Measurements from ENCODE around the gene PHLDB2. TPM values are rescaled to one million over a fixed set of nuclear protein-coding genes. Genes with fewer than 3 reads are reported as not detected.

The PHLDB2 gene
- total and polyA plus RNA-seq, 2 of the 4 experiments (the other 2 are of a cell fraction): 10.6 to 28.7 TPM

DNA sequence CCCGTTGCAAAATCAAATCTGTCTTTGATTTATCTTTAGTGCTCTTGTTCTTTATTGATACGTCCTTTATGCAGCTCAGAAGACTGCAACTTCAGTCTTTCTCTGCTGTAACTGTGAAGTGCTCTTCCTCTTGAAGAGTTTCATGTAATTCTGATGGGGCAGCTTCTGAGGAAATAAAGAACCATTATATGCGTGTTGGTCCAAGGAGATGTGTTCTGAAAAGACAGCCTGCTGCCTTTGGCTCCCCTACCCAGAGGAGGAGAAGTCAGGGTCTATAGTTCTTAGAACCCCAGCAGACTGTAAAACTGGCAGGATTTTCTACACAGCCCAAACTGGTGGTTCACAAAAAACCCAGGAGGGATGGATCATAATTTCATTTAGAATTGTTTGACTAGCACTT is 97.4 kb downstream of the PHLDB2 start:
- H4K91ac ChIP-seq (ENCODE audit: insufficient read depth, low read depth, low read length): no peak overlapping the region
- ChIA-PET POLR2A (ENCODE audit: unreplicated experiment) (no interaction called here), CTCF (no interaction called here)
- in situ Hi-C loops (cut with MboI; ENCODE audit: low sequenced_read_pairs) (loop anchor here (25.0 kb wide), 1 partner anchor 369 kb away; the partner anchor contains the start of gene ZBED2), dilution Hi-C loops (cut with HindIII; ENCODE audit: low sequenced_read_pairs, unreplicated experiment) (loop anchor here (25.0 kb wide), 1 partner anchor 244 kb away; no protein-coding TSS in a partner anchor), intact Hi-C loops (cut with micrococcal nuclease) (no loop called here)
- no peak overlapping the region for H3K56ac ChIP-seq (ENCODE audit: extremely low read depth, insufficient read depth, low read length)
- no peak overlapping the region for H2BK120ac ChIP-seq (ENCODE audit: low read depth, low read length)
- H2BK5ac ChIP-seq (ENCODE audit: low read depth, low read length, poor library complexity, severe bottlenecking): no peak overlapping the region
- no peak overlapping the region for H4K5ac ChIP-seq (ENCODE audit: low read depth, low read length)
- BruUV-seq (replicated peaks): no TSS peak
- H2BK20ac ChIP-seq (ENCODE audit: low read depth, low read length): no peak overlapping the region
- ATAC-seq (ENCODE audit: low read depth) (no peak), DNase-seq (no peak)
- H3K18ac ChIP-seq (ENCODE audit: low read depth, low read length): no peak overlapping the region
- no peaks in the 10 kb centered on the region for H4K20me1 ChIP-seq (ENCODE audit: insufficient read depth, low read length)
- no peaks in the 10 kb centered on the region for H3K79me1 ChIP-seq (ENCODE audit: low read depth in 1 of 2, low read length in 2 of 2)
- H3K36me3 ChIP-seq (ENCODE audit: control insufficient read depth, insufficient read depth, low read length): peaks cover 12% of the 10 kb centered on the region
- TF ChIP-seq CEBPB (IDR thresholded peaks at IDR 0.05; ENCODE audit: low read depth, low read length): no peak
- no peak for TF ChIP-seq MXI1 (IDR thresholded peaks at IDR 0.05; ENCODE audit: borderline replicate concordance, low read depth, low read length)
- TF ChIP-seq, protein P1, sequence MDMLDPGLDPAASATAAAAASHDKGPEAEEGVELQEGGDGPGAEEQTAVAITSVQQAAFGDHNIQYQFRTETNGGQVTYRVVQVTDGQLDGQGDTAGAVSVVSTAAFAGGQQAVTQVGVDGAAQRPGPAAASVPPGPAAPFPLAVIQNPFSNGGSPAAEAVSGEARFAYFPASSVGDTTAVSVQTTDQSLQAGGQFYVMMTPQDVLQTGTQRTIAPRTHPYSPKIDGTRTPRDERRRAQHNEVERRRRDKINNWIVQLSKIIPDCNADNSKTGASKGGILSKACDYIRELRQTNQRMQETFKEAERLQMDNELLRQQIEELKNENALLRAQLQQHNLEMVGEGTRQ (IDR thresholded peaks at IDR 0.05; ENCODE audit: low read depth, low read length): no peak
- no peak for TF ChIP-seq RCOR1 (IDR thresholded peaks at IDR 0.05; ENCODE audit: insufficient replicate concordance, low read length)
- no peak for TF ChIP-seq FOS (IDR thresholded peaks at IDR 0.05; ENCODE audit: low read depth, low read length)
- TF ChIP-seq NFE2L2 (IDR thresholded peaks at IDR 0.05; ENCODE audit: low read depth, low read length): no peak
- TF ChIP-seq RFX5 (IDR thresholded peaks at IDR 0.05; ENCODE audit: low read depth, low read length): no peak
- TF ChIP-seq, protein P2, sequence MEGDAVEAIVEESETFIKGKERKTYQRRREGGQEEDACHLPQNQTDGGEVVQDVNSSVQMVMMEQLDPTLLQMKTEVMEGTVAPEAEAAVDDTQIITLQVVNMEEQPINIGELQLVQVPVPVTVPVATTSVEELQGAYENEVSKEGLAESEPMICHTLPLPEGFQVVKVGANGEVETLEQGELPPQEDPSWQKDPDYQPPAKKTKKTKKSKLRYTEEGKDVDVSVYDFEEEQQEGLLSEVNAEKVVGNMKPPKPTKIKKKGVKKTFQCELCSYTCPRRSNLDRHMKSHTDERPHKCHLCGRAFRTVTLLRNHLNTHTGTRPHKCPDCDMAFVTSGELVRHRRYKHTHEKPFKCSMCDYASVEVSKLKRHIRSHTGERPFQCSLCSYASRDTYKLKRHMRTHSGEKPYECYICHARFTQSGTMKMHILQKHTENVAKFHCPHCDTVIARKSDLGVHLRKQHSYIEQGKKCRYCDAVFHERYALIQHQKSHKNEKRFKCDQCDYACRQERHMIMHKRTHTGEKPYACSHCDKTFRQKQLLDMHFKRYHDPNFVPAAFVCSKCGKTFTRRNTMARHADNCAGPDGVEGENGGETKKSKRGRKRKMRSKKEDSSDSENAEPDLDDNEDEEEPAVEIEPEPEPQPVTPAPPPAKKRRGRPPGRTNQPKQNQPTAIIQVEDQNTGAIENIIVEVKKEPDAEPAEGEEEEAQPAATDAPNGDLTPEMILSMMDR (conservative IDR thresholded peaks at IDR 0.05; ENCODE audit: low read depth, low read length): no peak
- TF ChIP-seq MAFK (IDR thresholded peaks at IDR 0.05; ENCODE audit: low read depth, low read length): no peak
- no peak for TF ChIP-seq BHLHE40 (IDR thresholded peaks at IDR 0.05; ENCODE audit: low read depth, low read length)
- TF ChIP-seq CHD1 (IDR thresholded peaks at IDR 0.05; ENCODE audit: low read depth, low read length): no peak
- TF ChIP-seq, protein P3, sequence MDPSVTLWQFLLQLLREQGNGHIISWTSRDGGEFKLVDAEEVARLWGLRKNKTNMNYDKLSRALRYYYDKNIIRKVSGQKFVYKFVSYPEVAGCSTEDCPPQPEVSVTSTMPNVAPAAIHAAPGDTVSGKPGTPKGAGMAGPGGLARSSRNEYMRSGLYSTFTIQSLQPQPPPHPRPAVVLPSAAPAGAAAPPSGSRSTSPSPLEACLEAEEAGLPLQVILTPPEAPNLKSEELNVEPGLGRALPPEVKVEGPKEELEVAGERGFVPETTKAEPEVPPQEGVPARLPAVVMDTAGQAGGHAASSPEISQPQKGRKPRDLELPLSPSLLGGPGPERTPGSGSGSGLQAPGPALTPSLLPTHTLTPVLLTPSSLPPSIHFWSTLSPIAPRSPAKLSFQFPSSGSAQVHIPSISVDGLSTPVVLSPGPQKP (IDR thresholded peaks at IDR 0.05; ENCODE audit: borderline replicate concordance, low read depth, low read length): no peak
- no peak for TF ChIP-seq SMC3 (IDR thresholded peaks at IDR 0.05; ENCODE audit: low read depth, low read length)
- no peak for TF ChIP-seq MAZ (IDR thresholded peaks at IDR 0.05; ENCODE audit: borderline replicate concordance, low read depth, low read length)
- no peak for TF ChIP-seq POLR2A (IDR thresholded peaks at IDR 0.05; ENCODE audit: low read depth, low read length)
- TF ChIP-seq RAD21 (IDR thresholded peaks at IDR 0.05; ENCODE audit: low read length): no peak
- no peak overlapping the region for H3K23ac ChIP-seq (ENCODE audit: low read depth, low read length)
- no peak overlapping the region for H3K4me3 ChIP-seq (ENCODE audit: insufficient read depth, low read depth, low read length)
- no CpG with 5 or more reads among the region's 3 CpGs for WGBS, 2 experiments (ENCODE audit: extremely low coverage in 2 of 2, insufficient read length in 1 of 2)
- H2AFZ ChIP-seq (replicated peaks; ENCODE audit: low read length, poor library complexity): no peak overlapping the region
- no peaks in the 10 kb centered on the region for H3K4me1 ChIP-seq (ENCODE audit: control insufficient read depth, insufficient read depth, low read length)
- no peak overlapping the region for H3K4me2 ChIP-seq (ENCODE audit: low read depth, low read length)
- no peak overlapping the region for H3K9ac ChIP-seq (ENCODE audit: low read depth, low read length)
- H3K14ac ChIP-seq (replicated peaks; ENCODE audit: low read depth, low read length): no peak overlapping the region
- H2AK9ac ChIP-seq (replicated peaks; ENCODE audit: low read depth, low read length, poor library complexity): no peak overlapping the region
- H3K9me1 ChIP-seq (ENCODE audit: insufficient read depth, low read length): peaks cover 5% of the 10 kb centered on the region; the same call in 1 of the 2 replicates
- no peaks in the 10 kb centered on the region for H3K27me3 ChIP-seq (ENCODE audit: control insufficient read depth, insufficient read depth, low read length)
- no peak overlapping the region for H2BK15ac ChIP-seq (ENCODE audit: low read depth, low read length)
- no peak overlapping the region for H4K8ac ChIP-seq (ENCODE audit: low read depth in 2 of 2, low read length in 2 of 2)
- no peak overlapping the region for H3K27ac ChIP-seq (ENCODE audit: insufficient read depth, low read length)
- no peak overlapping the region for H2AK5ac ChIP-seq (ENCODE audit: low read depth, low read length)
- no peak overlapping the region for H3K4ac ChIP-seq (ENCODE audit: low read depth, low read length)
- H3K9me3 ChIP-seq (ENCODE audit: control insufficient read depth, insufficient read depth, low read length): no peaks in the 10 kb centered on the region

All from IMR-90 (cell line).